Right ventricle myocardium inferior (tissue), 1 donor: ENCODE data around the gene TMEM59. TPM values are rescaled to one million over a fixed set of nuclear protein-coding genes. Genes with fewer than 3 reads are reported as not detected.
"Not testable (repeated sequence)": the region's sequence is repeated elsewhere in the genome, so short reads cannot be mapped to it uniquely, and the experiment has no call there.

Experiments
- ATAC-seq: fragments of 200-7000 bp; cut with Tn5 transposase; one replicate; pipeline ENCODE4 v1.9.1; 2020; ENCODE audit warnings: mild to moderate bottlenecking, moderate library complexity
- DNase-seq: peaks from one replicate; pipeline ENCODE4 v3.0.0; 2021; ENCODE audit errors: missing footprints
- intact Hi-C: fragments of 100-400 bp; cut with DNase I; formaldehyde crosslinking; loops from one replicate; pipeline ENCODE4 v1.11.0; 2022
- total RNA-seq: library from RNA; stranded (reverse); fragmentation: NEBNext Ultra II Directional; extraction: Animal tissue kit (Norgen Biotek cat#: 25700); gene quantifications from one replicate; pipeline ENCODE4 v1.2.1, GENCODE V29; 2021
- donor health status: DM: no; HTN: yes; CAD: no; lungs with severe emphysema.

Gene TMEM59
- total RNA-seq, 1 donor from 2014 or later = 341 TPM

DNA sequence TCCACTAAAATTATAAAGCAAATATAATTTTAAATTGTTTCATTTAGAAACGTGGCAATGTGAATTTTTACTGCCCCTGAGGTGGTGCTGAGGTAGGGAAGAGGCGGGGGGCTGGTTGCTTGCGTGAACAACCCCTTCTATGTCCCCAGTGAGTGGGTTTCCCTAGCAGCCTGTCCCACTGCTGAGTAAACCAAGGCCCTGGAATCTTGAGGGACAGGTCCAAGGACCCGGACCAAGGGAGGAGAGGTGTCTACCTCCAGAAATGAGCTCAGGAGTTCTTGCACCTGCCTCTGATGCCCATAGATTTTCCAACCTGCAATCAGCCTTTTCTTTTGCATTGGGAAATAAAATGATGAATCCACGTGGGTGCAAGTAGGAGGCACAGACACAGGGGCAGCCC is 34.4 kb downstream of the TMEM59 start:
- intact Hi-C loops = no loop called here
- DNase-seq = no peak
- no peak for ATAC-seq

DNA sequence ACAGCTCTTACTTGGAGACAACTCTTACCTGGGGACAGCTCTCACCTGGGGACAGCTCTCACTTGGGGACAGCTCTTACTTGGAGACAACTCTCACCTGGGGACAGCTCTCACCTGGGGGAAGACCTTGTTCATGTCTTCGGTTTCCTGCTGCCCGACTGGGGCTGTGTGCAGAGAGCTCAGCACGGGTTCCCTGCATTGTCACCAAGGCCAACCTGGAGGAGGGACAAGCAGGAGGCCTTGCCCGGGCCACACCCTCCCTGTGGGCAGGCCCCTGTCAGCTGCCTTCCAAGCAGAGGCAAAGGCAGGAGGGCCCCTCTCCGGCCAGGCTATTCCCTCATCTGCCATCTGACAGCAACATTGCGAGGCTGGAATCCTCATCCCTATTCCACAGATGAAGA is 35.0 kb downstream of the TMEM59 start, which contains the start of gene LDLRAD1:
LDLRAD1 (minus strand) TSS at position 208 of the 400 bp plus-strand sequence; CDS start at position 134, 74 bp downstream.
- DNase-seq (no peak), ATAC-seq (no peak)
- intact Hi-C loops = no loop called here

- DNase-seq (no peak), ATAC-seq (no peak)
- intact Hi-C loops = no loop called here
Observed at GRCh38 chr1:54016343-54017282, 36.4 kb downstream of the TMEM59 start.

DNA sequence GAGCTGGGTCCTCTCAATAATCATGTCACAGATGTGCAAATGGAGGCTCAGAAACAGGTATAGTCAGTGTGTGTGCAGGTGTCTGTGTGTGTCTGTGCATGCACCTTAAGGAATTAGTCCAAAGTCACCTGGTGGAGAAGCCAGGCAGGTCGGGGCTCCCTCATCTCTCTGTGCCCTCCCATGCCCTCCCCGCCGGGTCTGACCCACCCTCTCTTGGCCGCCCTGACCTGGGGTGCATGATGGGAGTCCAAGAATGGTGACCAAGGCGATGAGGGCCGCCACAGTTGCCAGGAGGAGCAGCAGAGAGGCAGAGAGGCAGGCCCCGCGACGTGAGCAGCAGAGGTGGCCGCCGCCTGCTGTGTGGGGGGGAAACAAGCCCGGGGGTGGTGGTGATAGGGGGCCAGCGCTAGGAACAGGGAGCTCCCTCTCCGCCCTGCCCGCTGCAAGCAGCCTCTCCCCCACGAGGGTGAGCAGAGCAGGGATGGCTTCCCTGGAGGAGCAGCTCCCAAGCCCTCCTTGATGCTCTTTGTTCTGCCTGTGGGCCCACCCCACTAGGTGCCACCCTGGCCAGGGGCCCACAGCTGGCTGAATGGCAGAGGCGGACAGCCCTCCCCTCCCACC is 38.9 kb downstream of the TMEM59 start:
- no peak for ATAC-seq
- DNase-seq = no peak
- intact Hi-C loops = no loop called here

GRCh38 chr1:54013393-54014008 is 39.5 kb downstream of the TMEM59 start:
- intact Hi-C loops = no loop called here
- ATAC-seq (no peak), DNase-seq (no peak)

DNA sequence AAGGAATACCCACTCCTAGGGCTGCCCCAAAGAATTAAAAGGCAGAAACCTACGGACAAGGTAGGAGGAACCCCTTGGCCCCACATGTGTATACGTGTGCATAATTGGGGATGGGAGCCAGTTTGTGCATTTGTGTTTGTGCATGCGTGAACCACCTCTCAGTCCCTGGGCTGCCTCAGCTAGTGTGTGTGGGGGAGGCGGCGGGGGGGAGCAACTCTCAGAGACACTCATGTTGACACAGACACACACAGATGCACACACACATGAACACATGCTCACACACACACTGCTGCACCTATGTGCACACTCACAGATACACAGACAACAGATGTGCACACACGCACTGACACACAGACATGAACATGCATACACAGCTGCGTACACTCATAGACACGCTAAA is 40.1 kb downstream of the TMEM59 start:
- intact Hi-C loops = no loop called here
- no peak for DNase-seq
- ATAC-seq = no peak

DNA sequence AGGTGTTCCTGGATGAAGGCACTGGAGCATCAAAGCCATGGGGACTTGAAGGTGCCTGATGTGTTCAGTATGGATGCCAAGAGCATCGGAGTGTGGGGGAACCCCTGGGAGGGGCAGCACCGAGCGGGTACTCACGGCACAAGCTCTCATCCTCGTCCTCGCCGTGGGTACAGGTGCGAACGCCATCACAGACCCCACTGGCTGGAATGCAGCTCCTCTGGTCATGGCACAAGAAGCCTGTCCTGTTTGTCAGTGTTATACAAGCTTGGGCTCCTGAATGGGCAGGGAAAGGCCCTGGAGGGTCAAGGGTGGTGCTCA is 41.0 kb downstream of the TMEM59 start:
- ATAC-seq (no peak), DNase-seq (no peak)
- intact Hi-C loops = no loop called here

GRCh38 chr1:54011316-54012007 is 41.5 kb downstream of the TMEM59 start:
- ATAC-seq = no peak
- intact Hi-C loops = no loop called here
- no peak for DNase-seq

- ATAC-seq (no peak), DNase-seq (no peak)
- intact Hi-C loops = no loop called here
Observed at GRCh38 chr1:54010415-54011117, 42.4 kb downstream of the TMEM59 start.

GRCh38 chr1:54009406-54009805 is 43.6 kb downstream of the TMEM59 start:
- intact Hi-C loops = no loop called here
- ATAC-seq = no peak
- DNase-seq = no peak

DNA sequence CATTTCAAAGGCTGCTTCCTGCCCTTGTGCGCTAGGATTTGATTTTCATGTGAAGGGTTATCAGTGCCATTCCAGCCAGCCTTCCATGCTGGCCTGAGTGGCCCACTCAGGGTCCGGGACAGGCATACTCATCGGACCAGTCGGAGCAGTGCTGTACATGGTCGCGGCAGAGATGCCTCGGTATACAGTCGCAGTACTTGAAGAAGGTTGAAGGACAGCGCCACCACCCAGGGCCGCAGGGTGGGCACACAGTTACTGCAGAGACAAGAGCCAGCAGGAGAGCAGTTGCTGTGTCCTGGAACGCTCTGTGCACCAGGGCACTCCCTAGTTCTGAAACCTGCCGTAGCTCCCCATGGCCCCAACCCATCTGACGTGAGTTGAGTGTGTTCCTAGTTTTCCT is 44.1 kb downstream of the TMEM59 start:
- intact Hi-C loops = no loop called here
- DNase-seq (no peak), ATAC-seq (no peak)

DNA sequence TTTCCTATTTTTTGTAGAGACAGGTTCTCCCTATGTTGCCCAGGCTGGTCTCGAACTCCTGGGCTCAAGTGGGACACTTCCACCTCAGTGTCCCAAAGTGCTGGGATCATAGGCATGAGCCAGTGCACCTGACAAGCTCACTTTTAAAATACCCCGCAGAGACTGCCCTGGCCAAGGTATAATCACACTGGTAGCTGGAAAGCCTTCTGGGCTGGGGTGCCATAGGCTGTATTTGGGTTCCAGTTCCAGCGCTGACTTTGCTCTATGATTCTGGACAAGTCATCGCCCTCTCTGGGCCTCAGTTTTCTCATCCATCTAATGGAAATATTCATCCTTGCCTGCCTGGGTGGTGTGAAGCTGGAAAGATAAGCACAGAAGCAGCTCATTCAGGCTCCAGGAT is 45.4 kb downstream of the TMEM59 start:
- ATAC-seq = no peak
- no peak for DNase-seq
- intact Hi-C loops = no loop called here

GRCh38 chr1:54006508-54006907 is 46.5 kb downstream of the TMEM59 start:
- intact Hi-C loops = no loop called here
- ATAC-seq = no peak
- no peak for DNase-seq

DNA sequence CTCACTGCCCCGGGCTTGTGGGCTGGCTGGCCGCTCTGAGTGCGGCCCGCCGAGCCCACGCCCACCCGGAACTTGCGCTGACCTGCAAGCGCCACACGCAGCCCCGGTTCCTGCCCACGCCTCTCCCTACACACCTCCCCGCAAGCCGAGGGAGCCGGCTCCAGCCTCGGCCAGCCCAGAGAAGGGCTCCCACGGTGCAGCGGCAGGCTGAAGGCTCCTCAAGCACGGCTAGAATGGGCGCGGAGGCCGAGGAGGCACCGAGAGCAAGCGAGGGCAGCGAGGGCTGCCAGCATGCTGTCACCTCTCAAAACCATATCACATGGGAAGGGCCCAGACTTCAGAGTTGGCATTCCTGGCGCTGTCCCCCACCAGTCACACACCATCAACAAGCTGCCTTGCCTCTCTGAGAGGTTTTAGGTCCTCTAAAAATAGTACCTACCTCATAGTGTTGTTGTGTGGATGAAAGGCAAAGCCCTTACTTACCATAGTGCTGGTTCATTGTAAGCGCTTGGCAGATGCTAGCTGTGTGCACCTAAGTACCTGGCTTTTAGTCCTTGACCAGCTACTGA is 48.4 kb downstream of the TMEM59 start:
- DNase-seq = no peak
- ATAC-seq = no peak
- intact Hi-C loops = no loop called here

GRCh38 chr1:54003750-54004480 is 49.1 kb downstream of the TMEM59 start:
- DNase-seq, ATAC-seq, intact Hi-C loops: not testable (repeated sequence)

DNA sequence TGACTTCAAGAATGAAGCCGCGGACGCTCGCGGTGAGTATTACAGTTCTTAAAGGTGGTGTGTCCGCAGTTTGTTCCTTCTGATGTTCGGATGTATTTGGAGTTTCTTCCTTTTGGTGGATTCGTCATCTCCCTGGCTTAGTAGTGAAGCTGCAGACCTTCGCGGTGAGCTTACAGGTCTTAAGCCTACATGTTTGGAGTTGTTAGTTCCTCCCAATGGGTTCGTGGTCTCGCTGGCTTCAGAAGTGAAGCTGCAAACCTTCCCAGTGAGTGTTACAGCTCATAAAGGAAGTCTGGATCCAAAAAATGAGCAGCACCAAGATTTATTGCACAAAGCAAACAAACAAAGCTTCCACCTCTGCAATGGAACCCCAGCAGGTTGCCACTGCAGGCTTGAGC is 49.8 kb downstream of the TMEM59 start:
- intact Hi-C loops = no loop called here
- ATAC-seq = no peak
- no peak for DNase-seq

- DNase-seq (no peak), ATAC-seq (no peak)
- intact Hi-C loops = no loop called here
Observed at GRCh38 chr1:54002544-54003248, 50.3 kb downstream of the TMEM59 start.
